ENCODE results near the gene RERE. TPM values are rescaled to one million over a fixed set of nuclear protein-coding genes. Genes with fewer than 3 reads are reported as not detected.
"Not testable (repeated sequence)": the region's sequence is repeated elsewhere in the genome, so short reads cannot be mapped to it uniquely, and the experiment has no call there.

The RERE gene
- total RNA-seq, 2 experiments from 2014 or later: 96.6 to 101 TPM

- ChIA-PET CTCF (interaction anchor here (2.1 kb wide), 1 partner anchor 10 kb away, joined by 11 read pairs; no protein-coding TSS in a partner anchor), POLR2A (no interaction called here)
- peaks cover 22% of the 10 kb centered on the region for H3K9me3 Mint-ChIP-seq
- DNase-seq: no peak
- no peak overlapping the region for H3K27ac Mint-ChIP-seq
- peaks cover 28% of the 10 kb centered on the region for H3K36me3 Mint-ChIP-seq (ENCODE audit: low read depth)
- no peaks in the 10 kb centered on the region for H3K4me1 Mint-ChIP-seq
- H3K27me3 Mint-ChIP-seq: no peaks in the 10 kb centered on the region
- H3K4me3 Mint-ChIP-seq: no peak overlapping the region
Measured at GRCh38 chr1:8736927-8737326, 80.5 kb downstream of the RERE start.

DNA sequence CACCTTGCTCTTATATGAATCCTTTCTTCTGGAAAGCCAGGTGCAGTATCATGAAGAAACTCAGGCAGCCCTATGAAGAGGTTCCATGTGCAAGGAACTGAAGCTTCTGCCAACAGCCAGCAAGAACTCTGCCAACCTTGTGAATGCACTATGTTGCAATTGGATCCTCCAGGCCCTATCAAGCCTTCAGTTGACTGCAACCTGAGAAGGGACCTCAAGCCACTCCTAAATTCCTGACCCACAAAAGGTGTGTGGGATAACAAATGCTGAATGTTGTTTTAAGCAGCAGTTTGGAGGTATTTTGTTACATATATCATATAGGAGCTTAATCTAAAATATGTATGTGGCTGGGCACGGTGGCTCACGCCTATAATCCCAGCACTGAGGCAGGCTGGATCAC is 84.0 kb downstream of the RERE start:
- Mint-ChIP-seq H3K27ac (no peak overlapping the region), H3K36me3 (ENCODE audit: low read depth) (peaks cover 20% of the 10 kb centered on the region), H3K27me3 (no peaks in the 10 kb centered on the region), H3K4me3 (no peak overlapping the region), H3K4me1 (peaks cover 2% of the 10 kb centered on the region), H3K9me3 (peaks cover 10% of the 10 kb centered on the region)
- CTCF ChIA-PET: interaction anchor here (1.2 to 2.0 kb wide), 2 partner anchors 115 to 172 kb away, joined by 3 to 12 read pairs; no protein-coding TSS in a partner anchor
- no peak for DNase-seq
- POLR2A ChIA-PET: no interaction called here

DNA sequence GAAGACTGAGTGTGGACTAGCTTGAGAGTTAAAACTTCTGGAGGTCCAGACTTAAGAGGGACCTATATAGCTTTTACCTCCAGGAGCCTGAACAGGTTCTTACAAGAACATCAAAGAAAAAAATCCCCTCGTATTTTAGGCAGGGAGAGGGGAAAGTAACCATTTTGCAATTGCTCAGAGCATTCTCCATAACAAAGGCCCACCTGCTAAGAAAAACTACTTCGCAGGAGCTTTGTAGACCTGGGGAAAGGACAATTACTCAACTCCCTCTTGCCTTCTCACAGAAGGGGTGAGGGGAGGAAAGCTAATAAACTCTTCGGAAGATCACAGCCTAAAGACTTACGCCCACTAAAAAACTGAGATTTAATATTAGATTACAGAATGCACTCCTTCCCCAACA is 86.3 kb downstream of the RERE start:
- POLR2A ChIA-PET: interaction anchor here (0.6 to 1.4 kb wide), 2 partner anchors 31 to 170 kb away, joined by 3 to 4 read pairs; no protein-coding TSS in a partner anchor
- Mint-ChIP-seq H3K36me3 (ENCODE audit: low read depth) (peaks cover 18% of the 10 kb centered on the region), H3K27ac (no peak overlapping the region), H3K4me3 (no peak overlapping the region), H3K9me3 (peaks cover 8% of the 10 kb centered on the region), H3K4me1 (peaks cover 8% of the 10 kb centered on the region), H3K27me3 (no peaks in the 10 kb centered on the region)
- CTCF ChIA-PET: interaction anchor here (0.7 to 6.7 kb wide), 3 partner anchors 118 to 274 kb away, joined by 3 to 54 read pairs (median 4); no protein-coding TSS in a partner anchor
- no peak for DNase-seq

DNA sequence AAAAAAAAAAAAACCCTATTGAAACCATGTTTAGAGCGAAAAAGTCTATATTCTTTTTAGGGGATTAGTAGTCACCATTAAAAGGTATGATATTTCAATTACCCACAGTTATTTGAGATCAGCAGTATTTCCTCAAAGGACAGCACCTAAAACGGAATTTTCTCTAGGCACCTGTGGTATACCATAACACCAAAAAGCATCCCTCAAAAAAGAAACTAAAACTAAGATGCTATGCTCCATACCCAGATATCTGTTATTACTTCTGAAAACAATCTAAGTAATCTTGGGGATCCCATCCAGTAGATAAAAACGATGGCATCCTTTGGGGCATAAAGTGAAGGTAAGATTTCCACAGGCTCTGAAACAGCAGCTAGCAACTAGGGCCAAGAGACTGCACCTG is 89.0 kb downstream of the RERE start:
- no peak overlapping the region for H3K4me3 Mint-ChIP-seq
- peaks cover 8% of the 10 kb centered on the region for H3K9me3 Mint-ChIP-seq
- DNase-seq: no peak
- POLR2A ChIA-PET: interaction anchor here (0.5 kb wide), 1 partner anchor 148 kb away, joined by 3 read pairs; no protein-coding TSS in a partner anchor
- CTCF ChIA-PET: interaction anchor here (0.8 to 6.7 kb wide), 12 partner anchors 11 to 713 kb away, joined by 3 to 54 read pairs (median 7); no protein-coding TSS in a partner anchor
- no peak overlapping the region for H3K27ac Mint-ChIP-seq
- peaks cover 14% of the 10 kb centered on the region for H3K4me1 Mint-ChIP-seq
- H3K36me3 Mint-ChIP-seq (ENCODE audit: low read depth): peaks cover 12% of the 10 kb centered on the region
- H3K27me3 Mint-ChIP-seq: no peaks in the 10 kb centered on the region

- Mint-ChIP-seq H3K4me1 (peaks cover 21% of the 10 kb centered on the region), H3K9me3 (peaks cover 8% of the 10 kb centered on the region), H3K27ac (no peak overlapping the region), H3K27me3 (no peaks in the 10 kb centered on the region), H3K4me3 (no peak overlapping the region), H3K36me3 (ENCODE audit: low read depth) (peaks cover 12% of the 10 kb centered on the region)
- ChIA-PET POLR2A (interaction anchor here (0.9 kb wide), 1 partner anchor 27 kb away, joined by 3 read pairs; no protein-coding TSS in a partner anchor), CTCF (interaction anchor here (0.8 to 6.7 kb wide), 14 partner anchors 9 to 712 kb away, joined by 3 to 54 read pairs (median 8); no protein-coding TSS in a partner anchor)
- DNase-seq: no peak
Measured at GRCh38 chr1:8727809-8728213, 89.6 kb downstream of the RERE start.

DNA sequence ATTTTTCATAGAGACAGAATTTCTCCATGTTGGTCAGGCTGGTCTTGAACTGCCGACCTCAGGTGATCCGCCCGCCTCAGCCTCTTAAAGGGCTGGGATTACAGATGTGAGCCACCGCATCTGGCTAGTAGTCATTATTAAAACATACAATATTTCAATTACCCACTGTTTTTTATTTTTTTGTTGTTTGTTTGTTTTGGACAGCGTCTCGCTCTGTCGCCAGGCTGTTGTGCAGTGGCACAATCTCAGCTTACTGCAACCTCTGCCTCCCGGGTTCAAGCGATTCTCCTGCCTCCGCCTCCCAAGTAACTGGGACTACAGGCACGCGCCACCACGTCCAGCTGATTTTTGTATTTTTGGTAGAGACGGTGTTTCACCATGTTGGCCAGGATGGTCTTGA is 90.1 kb downstream of the RERE start:
- peaks cover 25% of the 10 kb centered on the region for H3K4me1 Mint-ChIP-seq
- POLR2A ChIA-PET: interaction anchor here (0.9 to 1.6 kb wide), 4 partner anchors 26 to 166 kb away, joined by 3 to 5 read pairs (median 4); partner anchors contain the start of gene RERE
- H3K9me3 Mint-ChIP-seq, H3K4me3 Mint-ChIP-seq, DNase-seq, H3K27ac Mint-ChIP-seq, H3K27me3 Mint-ChIP-seq: not testable (repeated sequence)
- CTCF ChIA-PET: interaction anchor here (0.7 to 6.7 kb wide), 31 partner anchors 10 to 711 kb away, joined by 3 to 70 read pairs (median 5); no protein-coding TSS in a partner anchor
- H3K36me3 Mint-ChIP-seq (ENCODE audit: low read depth): peaks cover 12% of the 10 kb centered on the region

DNA sequence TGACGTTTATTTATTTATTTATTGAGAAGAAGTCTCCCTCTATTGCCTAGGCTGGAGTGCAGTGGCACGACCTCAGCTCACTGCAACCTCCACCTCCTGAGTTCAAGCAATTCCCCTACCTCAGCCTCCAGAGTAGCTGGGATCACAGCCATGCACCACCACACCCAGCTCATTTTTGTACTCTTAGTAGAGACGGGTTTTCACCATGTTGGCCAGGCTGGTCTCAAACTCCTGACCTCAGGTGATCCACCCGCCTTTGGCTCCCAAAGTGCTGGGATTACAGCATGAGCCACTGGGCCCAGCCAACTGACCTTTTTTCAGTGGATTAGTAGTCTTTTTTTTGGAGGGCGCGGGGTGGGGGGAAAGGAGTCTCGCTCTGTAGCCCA is 90.6 kb downstream of the RERE start:
- not testable (repeated sequence) for H3K27ac Mint-ChIP-seq; H3K4me3 Mint-ChIP-seq; H3K36me3 Mint-ChIP-seq (ENCODE audit: low read depth); H3K9me3 Mint-ChIP-seq; DNase-seq; H3K27me3 Mint-ChIP-seq
- H3K4me1 Mint-ChIP-seq: peaks cover 30% of the 10 kb centered on the region
- ChIA-PET CTCF (interaction anchor here (0.7 to 6.7 kb wide), 37 partner anchors 10 to 306 kb away, joined by 3 to 70 read pairs (median 5); no protein-coding TSS in a partner anchor), POLR2A (interaction anchor here (1.0 to 1.7 kb wide), 6 partner anchors 25 to 166 kb away, joined by 4 to 5 read pairs (median 4); partner anchors contain the start of gene RERE)

DNA sequence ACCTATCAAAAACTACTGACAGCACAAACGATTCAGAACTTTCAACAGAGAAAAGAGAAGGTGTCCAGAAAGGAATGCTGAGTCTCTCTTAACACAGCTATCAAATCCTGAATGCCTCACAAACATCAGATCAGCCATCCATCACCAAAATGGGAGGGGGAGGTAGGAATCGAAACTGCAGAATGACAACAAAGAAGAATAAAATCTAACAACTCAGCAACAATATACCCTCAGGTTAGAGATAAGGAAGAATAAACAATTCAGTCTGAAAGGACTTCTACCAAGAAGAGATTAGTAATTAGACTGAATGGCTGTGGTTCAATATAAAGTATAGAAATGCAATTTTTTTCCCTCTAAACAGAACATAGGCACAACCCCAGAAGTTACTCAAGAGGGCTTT is 94.4 kb downstream of the RERE start:
- Mint-ChIP-seq H3K36me3 (ENCODE audit: low read depth) (no peaks in the 10 kb centered on the region), H3K4me1 (peaks cover 31% of the 10 kb centered on the region), H3K27me3 (no peaks in the 10 kb centered on the region), H3K27ac (no peak overlapping the region), H3K4me3 (no peak overlapping the region), H3K9me3 (no peaks in the 10 kb centered on the region)
- POLR2A ChIA-PET: interaction anchor here (1.4 to 2.7 kb wide), 2 partner anchors 10 to 20 kb away, joined by 6 to 12 read pairs; no protein-coding TSS in a partner anchor
- CTCF ChIA-PET: interaction anchor here (0.6 to 2.7 kb wide), 7 partner anchors 9 to 282 kb away, joined by 3 to 15 read pairs (median 5); no protein-coding TSS in a partner anchor
- no peak for DNase-seq

DNA sequence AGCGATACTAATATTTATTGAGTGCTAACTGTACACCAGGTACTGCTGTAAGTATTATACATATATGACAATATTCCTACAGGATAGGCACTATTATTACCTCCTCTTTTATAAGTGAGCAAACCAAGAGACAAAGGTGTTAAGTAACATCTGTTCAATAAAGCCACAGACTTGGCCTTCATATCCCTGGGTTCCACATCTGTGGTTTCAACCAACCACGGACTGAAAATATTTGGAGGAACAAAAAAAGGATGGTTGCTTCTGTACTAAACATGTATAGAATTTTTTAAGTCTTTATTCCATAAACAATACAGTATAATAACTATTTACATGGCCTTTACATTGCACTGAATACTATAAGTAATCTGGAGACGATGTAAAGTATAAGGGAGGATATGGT is 95.1 kb downstream of the RERE start:
- peaks cover 31% of the 10 kb centered on the region for H3K4me1 Mint-ChIP-seq
- CTCF ChIA-PET: interaction anchor here (0.6 to 2.7 kb wide), 3 partner anchors 9 to 161 kb away, joined by 3 to 15 read pairs (median 3); no protein-coding TSS in a partner anchor
- POLR2A ChIA-PET: interaction anchor here (2.7 kb wide), 1 partner anchor 20 kb away, joined by 12 read pairs; no protein-coding TSS in a partner anchor
- H3K27me3 Mint-ChIP-seq: no peaks in the 10 kb centered on the region
- DNase-seq: no peak
- no peaks in the 10 kb centered on the region for H3K36me3 Mint-ChIP-seq (ENCODE audit: low read depth)
- no peak overlapping the region for H3K4me3 Mint-ChIP-seq
- no peaks in the 10 kb centered on the region for H3K9me3 Mint-ChIP-seq
- no peak overlapping the region for H3K27ac Mint-ChIP-seq

DNA sequence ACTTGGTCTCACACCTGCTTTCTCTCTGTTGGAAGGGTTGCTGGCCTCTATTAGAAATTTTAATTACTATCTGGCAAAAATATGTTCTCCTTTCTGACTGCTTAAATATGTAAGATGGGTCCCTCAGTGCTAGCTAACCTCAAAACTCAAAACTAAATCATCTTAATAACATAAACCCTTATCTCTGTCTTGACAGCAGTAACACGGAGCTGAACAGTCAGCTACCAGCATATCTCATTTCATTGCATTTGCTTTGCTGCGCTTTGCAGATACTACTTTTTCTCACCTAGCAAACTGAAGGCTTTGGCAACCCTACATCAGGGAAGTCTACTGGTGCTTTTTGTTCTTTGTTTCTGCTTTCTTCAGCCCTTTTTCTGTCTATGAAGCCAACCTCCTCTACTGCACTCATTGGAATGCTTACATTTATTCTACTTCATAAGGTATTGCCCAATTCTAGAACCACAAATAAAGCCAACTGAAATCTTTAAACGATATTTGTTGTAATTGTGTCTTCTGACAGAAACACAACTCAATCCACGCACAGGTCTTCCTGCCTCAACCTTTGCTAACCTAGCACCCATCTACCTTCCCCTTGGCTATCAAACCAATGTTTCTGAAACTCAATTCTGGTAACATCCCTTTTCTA is 95.6 kb downstream of the RERE start:
- H3K4me1 Mint-ChIP-seq: peaks cover 31% of the 10 kb centered on the region
- H3K9me3 Mint-ChIP-seq: no peaks in the 10 kb centered on the region
- H3K36me3 Mint-ChIP-seq (ENCODE audit: low read depth): no peaks in the 10 kb centered on the region
- no peak overlapping the region for H3K27ac Mint-ChIP-seq
- H3K27me3 Mint-ChIP-seq: no peaks in the 10 kb centered on the region
- ChIA-PET POLR2A (interaction anchor here (2.7 kb wide), 1 partner anchor 19 kb away, joined by 12 read pairs; no protein-coding TSS in a partner anchor), CTCF (interaction anchor here (1.5 to 1.6 kb wide), 2 partner anchors 8 to 159 kb away, joined by 3 to 4 read pairs; no protein-coding TSS in a partner anchor)
- no peak overlapping the region for H3K4me3 Mint-ChIP-seq
- no peak for DNase-seq

GRCh38 chr1:8720347-8720746 is 97.1 kb downstream of the RERE start:
- DNase-seq: no peak
- no peaks in the 10 kb centered on the region for H3K36me3 Mint-ChIP-seq (ENCODE audit: low read depth)
- ChIA-PET CTCF (interaction anchor here (0.7 to 1.6 kb wide), 2 partner anchors 24 to 158 kb away, joined by 3 to 4 read pairs; no protein-coding TSS in a partner anchor), POLR2A (interaction anchor here (0.6 kb wide), 1 partner anchor 22 kb away, joined by 3 read pairs; no protein-coding TSS in a partner anchor)
- no peaks in the 10 kb centered on the region for H3K27me3 Mint-ChIP-seq
- H3K9me3 Mint-ChIP-seq: no peaks in the 10 kb centered on the region
- H3K27ac Mint-ChIP-seq: no peak overlapping the region
- H3K4me1 Mint-ChIP-seq: peaks cover 29% of the 10 kb centered on the region
- H3K4me3 Mint-ChIP-seq: no peak overlapping the region

- POLR2A ChIA-PET: interaction anchor here (1.0 kb wide), 1 partner anchor 16 kb away, joined by 3 read pairs; no protein-coding TSS in a partner anchor
- Mint-ChIP-seq H3K4me3 (no peak overlapping the region), H3K27ac (no peak overlapping the region), H3K9me3 (peaks cover 4% of the 10 kb centered on the region), H3K36me3 (ENCODE audit: low read depth) (peaks cover 6% of the 10 kb centered on the region), H3K27me3 (no peaks in the 10 kb centered on the region), H3K4me1 (peaks cover 34% of the 10 kb centered on the region)
- CTCF ChIA-PET: interaction anchor here (0.8 to 3.2 kb wide), 4 partner anchors 8 to 130 kb away, joined by 3 to 15 read pairs (median 6); no protein-coding TSS in a partner anchor
- no peak for DNase-seq
Measured at GRCh38 chr1:8718850-8719361, 98.5 kb downstream of the RERE start.

All from activated CD4-positive, alpha-beta memory T cell treated with anti-CD3 and anti-CD28 coated beads, Interleukin-2, amount 10 ng/mL, durations not matched to agents 7 days and 5 days (primary cell).